HUDEP-2 (cell line): ENCODE data around the gene RFX7.

ENCODE experiments used
- DNase-seq, 76 experiments: peaks; one replicate each; lab custom pipeline; 2025; ENCODE audit not compliant: unreplicated experiment in 76 of 76; lab: John Stamatoyannopoulos, UW

The RFX7 gene

DNA sequence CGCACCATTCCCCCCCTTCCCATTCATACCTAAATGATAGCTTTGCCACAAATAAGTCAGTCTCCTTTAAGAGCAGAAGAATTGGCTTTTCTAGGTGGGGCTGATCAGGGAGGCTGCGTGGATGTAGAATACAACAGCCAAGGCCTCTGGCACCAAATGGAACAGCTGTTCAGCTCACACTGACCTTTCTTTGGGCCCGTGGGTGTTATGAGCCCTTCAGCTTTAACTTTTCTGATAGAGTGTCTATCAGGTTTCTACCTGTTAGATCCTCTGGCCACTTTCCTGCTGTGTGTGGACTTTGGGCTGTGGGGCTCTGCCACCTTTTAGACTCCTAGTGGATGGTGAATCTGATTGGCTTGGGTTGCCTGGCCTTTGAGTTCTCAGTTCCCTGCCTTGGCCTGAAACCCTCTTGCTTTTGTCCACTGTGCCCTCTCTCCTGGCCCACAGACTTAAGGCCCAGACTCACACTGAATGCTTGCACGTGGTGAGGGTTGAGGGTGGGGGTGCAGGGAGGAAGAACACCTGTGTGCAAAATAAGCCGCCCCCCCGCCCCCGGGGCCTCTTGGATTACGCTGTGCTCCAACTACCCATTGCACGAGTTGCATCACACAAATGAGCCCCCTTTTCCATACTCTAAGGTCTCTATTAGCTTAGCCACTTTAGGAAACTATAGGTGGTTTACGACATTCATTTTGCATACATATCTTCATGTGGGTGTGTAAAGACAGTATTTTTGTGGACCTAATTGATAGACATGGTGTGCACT lies 1.3 kb upstream of the RFX7 start:
- peak in 13 of 76 experiments; percentile 2 to 59 (median 23) for DNase-seq

DNA sequence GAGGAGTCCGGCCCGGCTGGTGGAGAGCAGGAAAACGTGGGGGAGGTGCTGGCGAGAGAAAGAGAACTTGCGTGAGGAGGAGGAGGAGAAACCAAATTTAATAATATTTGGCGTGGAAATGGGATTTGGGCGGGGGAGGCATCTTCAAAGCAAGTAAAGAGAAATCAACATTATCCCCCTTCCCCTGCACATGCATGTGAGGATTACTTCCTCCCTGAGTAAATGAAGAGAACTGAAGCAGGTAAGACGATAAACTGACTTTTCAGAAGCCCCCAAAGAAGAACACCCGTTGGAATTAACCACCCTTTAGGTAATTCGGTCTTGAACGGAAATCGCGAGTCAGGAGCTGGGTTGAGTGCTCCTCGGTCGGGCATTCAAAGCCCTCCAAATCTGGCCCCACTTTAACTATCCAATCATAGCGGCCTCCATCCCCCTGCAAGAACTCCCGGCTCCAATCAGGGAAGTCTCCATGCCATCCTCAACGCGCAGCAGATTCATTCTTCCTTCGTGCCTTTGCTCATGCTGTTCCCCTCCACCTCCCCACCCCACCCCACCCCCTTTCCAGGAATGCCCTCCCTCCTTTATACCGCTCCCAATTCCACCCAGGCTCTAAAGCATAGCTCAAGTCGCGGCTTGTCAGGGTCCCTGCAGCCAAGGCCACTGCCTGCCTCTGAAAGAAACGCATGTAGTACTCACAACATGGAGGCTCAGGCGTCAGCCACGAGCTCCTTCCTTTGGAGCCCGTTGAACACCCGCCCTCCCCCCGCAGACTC lies 545 bp upstream of the RFX7 start:
- DNase-seq = peak in 18 of 76 experiments; percentile 2 to 48 (median 17)

DNA sequence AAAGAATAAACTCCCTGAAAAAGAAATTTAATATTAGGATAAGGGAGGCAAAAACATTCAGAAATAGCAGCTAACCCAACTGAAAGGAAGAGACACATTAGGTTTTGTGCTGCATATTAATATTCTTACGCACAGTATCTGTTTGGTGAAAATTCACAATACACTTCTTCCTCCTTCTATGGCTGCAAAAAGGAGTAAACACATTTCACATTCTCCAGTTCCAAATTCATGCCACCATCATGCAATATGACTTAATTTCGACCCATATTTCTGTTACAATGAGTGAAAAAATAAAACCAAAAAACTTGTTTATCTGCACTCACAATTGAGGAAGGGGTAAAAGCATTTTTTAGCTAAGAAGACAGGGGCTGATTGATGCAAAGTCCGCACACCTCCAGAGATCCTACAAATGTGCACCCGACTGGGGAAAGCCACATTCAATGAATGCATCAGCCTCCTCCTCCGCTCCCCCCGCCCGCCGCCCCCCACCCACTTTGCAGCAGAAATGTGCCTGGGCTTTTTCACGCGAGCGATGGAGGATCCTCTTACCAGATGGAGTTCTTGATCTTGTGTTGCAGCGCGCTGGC lies 1.0 kb downstream of the RFX7 start:
- peak in 7 of 76 experiments; percentile 5 to 50 (median 32) for DNase-seq

DNA sequence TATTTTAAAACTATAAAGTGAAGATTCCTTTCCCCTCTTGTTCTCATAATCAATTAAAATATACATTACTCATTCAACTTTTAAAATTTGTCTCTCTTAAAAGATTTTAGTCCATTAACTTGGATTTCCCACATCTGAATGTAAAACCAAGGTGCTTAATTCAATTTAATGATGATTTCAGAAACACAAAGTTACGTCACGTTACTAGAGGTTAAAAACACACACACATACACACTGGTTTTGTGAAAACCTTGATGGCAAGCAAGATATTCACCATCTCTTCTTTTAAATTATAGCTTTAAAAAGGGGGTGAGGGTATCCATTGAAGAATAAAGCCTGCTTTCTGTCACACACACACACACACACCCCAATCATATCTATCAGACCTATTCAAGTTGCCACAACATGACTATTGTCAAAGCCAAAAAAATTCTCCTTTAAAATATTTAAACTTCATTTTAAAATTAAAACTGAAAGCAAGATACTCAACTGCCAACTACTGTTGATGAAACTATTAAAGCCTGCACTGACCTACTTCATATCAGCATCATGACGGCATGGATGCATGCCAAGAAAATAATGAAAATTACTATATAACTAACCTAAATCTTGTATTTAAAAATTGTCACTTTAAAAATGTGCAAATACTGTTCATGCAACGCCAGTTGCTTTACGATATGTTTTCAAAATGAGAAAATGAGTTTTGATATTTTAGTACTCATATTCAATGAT lies 2.1 kb downstream of the RFX7 start:
- peak in 6 of 76 experiments; percentile 7 to 28 (median 21) for DNase-seq

DNA sequence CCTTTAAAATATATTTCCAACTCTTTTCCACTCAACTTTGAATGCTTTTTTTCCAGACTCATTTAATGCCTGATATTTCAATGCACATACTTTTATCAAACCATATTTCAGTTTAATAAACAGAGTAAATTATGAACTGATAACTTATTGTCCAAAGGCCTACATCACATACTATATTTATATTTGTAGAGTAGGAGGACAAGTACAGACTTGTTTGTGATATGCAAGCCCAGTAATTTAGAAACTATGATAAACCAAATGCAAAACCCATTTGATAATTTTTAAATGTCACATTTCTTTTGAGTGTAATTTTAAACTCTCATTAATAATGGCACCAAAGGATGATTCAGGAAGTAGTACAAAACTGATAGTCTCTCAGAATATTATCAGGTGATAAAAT lies 3.3 kb downstream of the RFX7 start:
- DNase-seq = no peak

- no peak for DNase-seq
Observed at GRCh38 chr15:56236197-56236596, 7.5 kb downstream of the RFX7 start.

DNA sequence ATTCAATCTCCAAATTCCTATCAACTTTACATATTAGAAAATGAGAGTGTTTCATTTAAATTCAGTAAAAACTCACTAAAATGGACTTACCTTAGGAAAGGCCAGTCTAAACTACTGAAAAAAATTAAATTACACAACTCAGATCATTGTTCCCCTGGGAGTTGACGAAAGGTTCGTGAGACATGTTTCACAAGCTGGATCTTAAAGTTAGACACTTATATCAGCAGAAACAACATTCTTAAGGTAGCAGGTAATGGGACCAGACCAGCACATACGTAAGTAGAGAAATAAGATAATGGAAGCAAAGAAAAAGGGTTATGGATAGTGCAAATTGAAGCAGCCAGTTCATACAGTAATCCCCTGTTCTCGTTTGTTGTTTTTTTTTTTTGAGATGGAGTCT lies 8.9 kb downstream of the RFX7 start:
- DNase-seq = no peak

DNA sequence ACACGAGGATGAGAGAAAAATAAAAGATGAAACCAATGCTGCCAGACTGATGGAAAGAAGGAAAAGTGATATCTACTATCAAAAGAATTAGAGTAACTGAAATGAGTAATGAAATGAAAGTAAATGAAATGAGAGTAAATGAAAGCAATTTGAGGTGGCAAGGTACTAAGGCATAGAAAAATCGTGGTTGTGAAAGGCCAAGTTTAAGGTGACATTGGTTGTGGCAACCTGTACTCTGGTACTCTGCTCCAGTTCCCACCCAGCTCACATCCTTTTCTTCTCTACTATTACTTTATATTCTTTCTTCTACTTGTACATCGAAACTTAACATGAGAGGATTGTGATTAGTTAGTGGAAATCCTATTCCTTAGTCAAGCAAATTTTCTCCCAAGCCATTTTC lies 10.1 kb downstream of the RFX7 start:
- no peak for DNase-seq

DNA sequence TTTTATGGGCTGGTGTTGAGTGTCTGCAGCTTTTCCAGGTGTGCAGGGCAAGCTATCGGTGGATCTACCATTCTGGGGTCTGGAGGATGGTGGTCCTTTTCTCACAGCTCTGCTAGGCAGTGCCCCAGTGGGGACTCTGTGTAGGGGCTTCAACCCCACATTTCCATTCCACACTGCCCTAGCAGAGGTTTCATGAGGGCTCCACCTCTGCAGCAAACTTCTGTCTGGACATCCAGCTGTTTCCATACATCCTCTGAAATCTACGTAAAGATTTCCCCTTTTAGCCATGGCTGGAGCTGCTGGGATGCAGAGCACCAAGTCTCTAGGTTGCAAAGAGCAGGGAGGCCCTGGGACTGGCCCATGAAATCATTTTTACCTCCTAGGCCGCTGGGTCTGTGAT lies 11.6 kb downstream of the RFX7 start:
- DNase-seq = no peak

GRCh38 chr15:56228854-56229253 lies 14.8 kb downstream of the RFX7 start:
- no peak for DNase-seq

- no peak for DNase-seq
Observed at GRCh38 chr15:56228352-56228751, 15.3 kb downstream of the RFX7 start.

GRCh38 chr15:56227780-56228179 lies 15.9 kb downstream of the RFX7 start:
- DNase-seq = no peak

- DNase-seq = no peak
Observed at GRCh38 chr15:56227306-56227705, 16.4 kb downstream of the RFX7 start.

GRCh38 chr15:56225520-56225919 lies 18.2 kb downstream of the RFX7 start:
- DNase-seq = no peak

- DNase-seq = no peak
Observed at GRCh38 chr15:56222302-56222701, 21.4 kb downstream of the RFX7 start.

GRCh38 chr15:56217341-56217740 lies 26.3 kb downstream of the RFX7 start:
- DNase-seq = no peak

DNA sequence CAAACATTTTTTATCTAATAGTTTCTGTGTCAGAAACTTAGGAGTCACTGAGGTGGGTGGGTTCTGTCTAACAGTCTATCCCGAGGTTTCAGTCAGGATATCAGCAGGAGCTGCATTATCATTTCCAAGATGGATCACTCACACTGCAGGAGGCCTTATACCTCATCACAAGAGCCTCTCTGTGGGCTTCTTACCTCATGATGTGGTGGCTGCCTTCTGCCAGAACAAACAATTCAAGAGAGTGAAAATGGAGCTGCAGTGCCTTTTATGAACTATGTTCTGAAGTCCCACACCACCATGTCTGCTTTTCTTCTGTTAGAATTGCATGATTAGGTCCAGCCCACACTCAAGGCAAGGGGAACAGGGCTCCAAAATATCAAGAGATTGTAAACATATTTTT lies 27.9 kb downstream of the RFX7 start:
- no peak for DNase-seq

DNA sequence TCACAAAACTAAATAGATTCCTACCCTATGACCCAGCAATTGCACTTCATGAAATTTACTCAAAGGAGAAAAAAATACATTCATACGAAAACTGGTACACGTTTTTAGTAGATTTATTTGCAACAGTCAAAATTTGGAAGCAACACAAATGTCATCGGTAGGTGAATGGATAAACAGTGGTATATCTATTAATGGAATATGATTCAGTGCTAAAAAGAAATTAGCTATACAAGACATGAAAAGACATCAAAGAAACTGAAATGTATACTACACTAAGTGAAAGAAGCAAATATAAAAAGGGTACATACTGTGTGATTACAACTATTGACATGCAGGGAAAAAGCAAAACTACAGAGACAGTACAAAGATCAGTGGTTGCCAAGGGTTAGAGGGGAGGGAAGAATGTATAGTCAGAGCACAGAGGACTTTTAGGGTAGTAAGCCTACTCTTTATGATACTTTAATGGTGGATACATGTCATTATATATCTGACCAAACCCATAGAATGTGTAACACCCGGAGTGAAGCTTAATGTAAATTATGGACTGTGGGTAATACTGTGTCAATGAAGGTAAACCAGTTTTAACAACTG lies 31.6 kb downstream of the RFX7 start:
- DNase-seq = no peak

GRCh38 chr15:56211064-56211463 lies 32.6 kb downstream of the RFX7 start:
- DNase-seq = no peak

- DNase-seq = no peak
Observed at GRCh38 chr15:56208641-56209155, 35.0 kb downstream of the RFX7 start.
